GM19238 (cell line): ENCODE results near the gene ZFP1.
"Not testable (repeated sequence)": the region's sequence is repeated elsewhere in the genome, so short reads cannot be mapped to it uniquely, and the experiment has no call there.

Source experiments
- DNase-seq: peaks from one replicate; pipeline ENCODE4 v3.0.0; 2011; ENCODE audit warnings: low spot score; ENCODE audit not compliant: insufficient read length

The ZFP1 gene

GRCh38 chr16:75203096-75203495 is 54.8 kb downstream of the ZFP1 start:
- DNase-seq: no peak

GRCh38 chr16:75203667-75204409 is 55.5 kb downstream of the ZFP1 start:
- DNase-seq: no peak

- DNase-seq: no peak
Observed at GRCh38 chr16:75204410-75204758, 56.1 kb downstream of the ZFP1 start.

- DNase-seq: not testable (repeated sequence)
Observed at GRCh38 chr16:75204905-75205304, 56.6 kb downstream of the ZFP1 start.

GRCh38 chr16:75205438-75205837 is 57.1 kb downstream of the ZFP1 start:
- DNase-seq: not testable (repeated sequence)

GRCh38 chr16:75205961-75206748 is 57.8 kb downstream of the ZFP1 start:
- not testable (repeated sequence) for DNase-seq

- no peak for DNase-seq
Observed at GRCh38 chr16:75206749-75207451, 58.6 kb downstream of the ZFP1 start, which contains the start of gene CTRB2. TSS of gene CTRB2 (minus strand) at chr16:75207161. CDS start at chr16:75207141, 20 bp downstream.

- DNase-seq: no peak
Observed at GRCh38 chr16:75207831-75208230, 59.5 kb downstream of the ZFP1 start.

GRCh38 chr16:75208242-75208825 is 60.0 kb downstream of the ZFP1 start:
- no peak for DNase-seq

GRCh38 chr16:75208861-75209505 is 60.7 kb downstream of the ZFP1 start:
- DNase-seq: no peak

- not testable (repeated sequence) for DNase-seq
Observed at GRCh38 chr16:75209514-75209913, 61.2 kb downstream of the ZFP1 start.

GRCh38 chr16:75209944-75210343 is 61.6 kb downstream of the ZFP1 start:
- DNase-seq: no peak

- not testable (repeated sequence) for DNase-seq
Observed at GRCh38 chr16:75211286-75211685, 63.0 kb downstream of the ZFP1 start.

- no peak for DNase-seq
Observed at GRCh38 chr16:75216127-75216526, 67.8 kb downstream of the ZFP1 start.

- no peak for DNase-seq
Observed at GRCh38 chr16:75216576-75216975, 68.3 kb downstream of the ZFP1 start.

- DNase-seq: no peak
Observed at GRCh38 chr16:75217389-75217851, 69.1 kb downstream of the ZFP1 start.

GRCh38 chr16:75218256-75219076 is 70.1 kb downstream of the ZFP1 start, which contains the start of gene CTRB1:
TSS of gene CTRB1 (plus strand) at chr16:75218988. CDS start at chr16:75219008, 20 bp downstream.
- DNase-seq: no peak

- DNase-seq: no peak
Observed at GRCh38 chr16:75219088-75219487, 70.8 kb downstream of the ZFP1 start.

GRCh38 chr16:75219838-75220237 is 71.5 kb downstream of the ZFP1 start:
- no peak for DNase-seq
